ENCODE data around the gene RNF187.
"Not testable (repeated sequence)": the region's sequence is repeated elsewhere in the genome, so short reads cannot be mapped to it uniquely, and the experiment has no call there.

Gene RNF187

GRCh38 chr1:228460821-228461220, 26.4 kb upstream of the RNF187 start:
- no peak for DNase-seq

- DNase-seq: no peak
Observed at GRCh38 chr1:228462560-228462959, 24.6 kb upstream of the RNF187 start.

GRCh38 chr1:228463009-228463558, 24.1 kb upstream of the RNF187 start:
- no peak for DNase-seq

GRCh38 chr1:228463559-228464455, 23.4 kb upstream of the RNF187 start:
- DNase-seq: peak; percentile 33

GRCh38 chr1:228464487-228464983, 22.6 kb upstream of the RNF187 start:
- DNase-seq: peak; percentile 87

- no peak for DNase-seq
Observed at GRCh38 chr1:228465141-228465540, 22.0 kb upstream of the RNF187 start.

- no peak for DNase-seq
Observed at GRCh38 chr1:228465571-228466146, 21.5 kb upstream of the RNF187 start.

- DNase-seq: not testable (repeated sequence)
Observed at GRCh38 chr1:228468188-228468587, 19.0 kb upstream of the RNF187 start.

GRCh38 chr1:228469413-228470162, 17.6 kb upstream of the RNF187 start:
- DNase-seq: no peak

GRCh38 chr1:228471154-228471761, 15.9 kb upstream of the RNF187 start:
- no peak for DNase-seq

- no peak for DNase-seq
Observed at GRCh38 chr1:228471762-228472398, 15.3 kb upstream of the RNF187 start.

- no peak for DNase-seq
Observed at GRCh38 chr1:228472655-228473054, 14.5 kb upstream of the RNF187 start.

- DNase-seq: no peak
Observed at GRCh38 chr1:228474507-228474906, 12.7 kb upstream of the RNF187 start.

GRCh38 chr1:228475812-228476211, 11.4 kb upstream of the RNF187 start:
- no peak for DNase-seq

- no peak for DNase-seq
Observed at GRCh38 chr1:228477263-228477662, 9.9 kb upstream of the RNF187 start.

GRCh38 chr1:228478326-228478725, 8.9 kb upstream of the RNF187 start:
- DNase-seq: no peak

GRCh38 chr1:228478912-228479711, 8.1 kb upstream of the RNF187 start:
- no peak for DNase-seq

- DNase-seq: no peak
Observed at GRCh38 chr1:228483789-228484188, 3.4 kb upstream of the RNF187 start.

- DNase-seq: peak; percentile 68
Observed at GRCh38 chr1:228486596-228487335, 416 bp upstream of the RNF187 start.

GRCh38 chr1:228488125-228488817, 1.1 kb downstream of the RNF187 start:
- DNase-seq: no peak

Measured in effector CD4-positive, alpha-beta T cell (primary cell).